ENCODE results near the gene EHMT1.
"Not testable (repeated sequence)": the region's sequence is repeated elsewhere in the genome, so short reads cannot be mapped to it uniquely, and the experiment has no call there.

The EHMT1 gene

GRCh38 chr9:137619240-137620047, 639 bp downstream of the EHMT1 start:
- no peak for FAIRE-seq

GRCh38 chr9:137620048-137620405, 1.2 kb downstream of the EHMT1 start:
- no peak for FAIRE-seq

- FAIRE-seq: no peak
Measured at GRCh38 chr9:137620581-137620980, 1.8 kb downstream of the EHMT1 start.

- no peak for FAIRE-seq
Measured at GRCh38 chr9:137621131-137621757, 2.4 kb downstream of the EHMT1 start.

- not testable (repeated sequence) for FAIRE-seq
Measured at GRCh38 chr9:137622211-137622610, 3.4 kb downstream of the EHMT1 start.

- no peak for FAIRE-seq
Measured at GRCh38 chr9:137626464-137626863, 7.7 kb downstream of the EHMT1 start.

- FAIRE-seq: not testable (repeated sequence)
Measured at GRCh38 chr9:137627406-137627805, 8.6 kb downstream of the EHMT1 start.

- no peak for FAIRE-seq
Measured at GRCh38 chr9:137630126-137630525, 11.3 kb downstream of the EHMT1 start.

- no peak for FAIRE-seq
Measured at GRCh38 chr9:137630679-137631078, 11.9 kb downstream of the EHMT1 start.

GRCh38 chr9:137631345-137632229, 12.8 kb downstream of the EHMT1 start:
- FAIRE-seq: no peak

GRCh38 chr9:137632230-137633161, 13.7 kb downstream of the EHMT1 start:
- no peak for FAIRE-seq

GRCh38 chr9:137634016-137634415, 15.2 kb downstream of the EHMT1 start:
- FAIRE-seq: no peak

- no peak for FAIRE-seq
Measured at GRCh38 chr9:137638680-137639079, 19.9 kb downstream of the EHMT1 start.

- FAIRE-seq: no peak
Measured at GRCh38 chr9:137639303-137640051, 20.7 kb downstream of the EHMT1 start.

GRCh38 chr9:137640862-137641261, 22.1 kb downstream of the EHMT1 start:
- no peak for FAIRE-seq

GRCh38 chr9:137642118-137642601, 23.4 kb downstream of the EHMT1 start:
- no peak for FAIRE-seq

- no peak for FAIRE-seq
Measured at GRCh38 chr9:137642892-137643291, 24.1 kb downstream of the EHMT1 start.

- FAIRE-seq: no peak
Measured at GRCh38 chr9:137643921-137644320, 25.1 kb downstream of the EHMT1 start.

- FAIRE-seq: no peak
Measured at GRCh38 chr9:137645211-137645610, 26.4 kb downstream of the EHMT1 start.

- no peak for FAIRE-seq
Measured at GRCh38 chr9:137646341-137646740, 27.5 kb downstream of the EHMT1 start.

- FAIRE-seq: no peak
Measured at GRCh38 chr9:137647096-137647714, 28.4 kb downstream of the EHMT1 start.
